Measurements from ENCODE around the gene KCNH1.

GRCh38 chr1:210951279-210951678 lies 182.7 kb downstream of the KCNH1 start:
- TF ChIP-seq CTCF (conservative IDR thresholded peaks at IDR 0.05; ENCODE audit: low read depth, low read length) (no peak), EZH2 (IDR thresholded peaks at IDR 0.05; ENCODE audit: borderline replicate concordance, low read depth, low read length, poor library complexity, severe bottlenecking) (no peak)

Data from A673 (cell line).